Endothelial cell of umbilical vein (primary cell): Measurements from ENCODE around the gene XPO5. TPM values are rescaled to one million over a fixed set of nuclear protein-coding genes. Genes with fewer than 3 reads are reported as not detected.

Experiments
- BruUV-seq: library from RNA; stranded (reverse); fragments of 400-500 nt; replicated peaks from 2 replicates; lab custom pipeline; 2021; lab: Mats Ljungman, UMichigan
- CTCF ChIA-PET: fragments of 300-600, 350-600 bp; sonication (Branson Sonifier 250); formaldehyde crosslinking; loops from one replicate; lab custom pipeline; 2021; ENCODE audit warnings: antibody characterized with exemption, inconsistent platforms; lab: Charles Lee
- POLR2A ChIA-PET: fragments of 300-600, 350-600 bp; sonication (Branson Sonifier 250); formaldehyde crosslinking; loops from one replicate; lab custom pipeline; 2021; ENCODE audit warnings: antibody characterized with exemption, inconsistent platforms; lab: Charles Lee
- DNase-seq: peaks from one replicate; pipeline ENCODE4 v3.0.0-alpha.2; 2011; ENCODE audit warnings: low read depth, low spot score
- FAIRE-seq: peaks from 2 replicates; lab custom pipeline; 2011; peaks lifted over from hg19 to GRCh38; lab: Jason Lieb, UNC
- H2AFZ ChIP-seq: 2 replicates; pipeline ENCODE4 v1.6.0; 2012; ENCODE audit warnings: low read depth, low read length, control low read depth, inconsistent platforms
- H3K27ac ChIP-seq: 2 replicates; pipeline ENCODE4 v1.5.1; 2011; ENCODE audit warnings: low read depth, mild to moderate bottlenecking, control low read depth, low read length, moderate library complexity; ENCODE audit not compliant: insufficient read depth
- H3K27me3 ChIP-seq, 2 experiments: 2 replicates each; pipeline versions ENCODE4 v1.6.0 to v1.6.1; 2011; ENCODE audit warnings: low read length in 2 of 2, mixed read lengths in 1 of 2; ENCODE audit not compliant: control insufficient read depth in 2 of 2, insufficient read depth in 2 of 2
- H3K36me3 ChIP-seq, 2 experiments: 2 replicates in 1 of 2; 3 replicates in 1 of 2; pipeline ENCODE4 v1.5.1; 2011; ENCODE audit warnings: low read length in 2 of 2, mild to moderate bottlenecking in 1 of 2, moderate library complexity in 1 of 2; ENCODE audit not compliant: control insufficient read depth in 2 of 2, insufficient read depth in 2 of 2; ENCODE audit errors: extremely low read depth in 1 of 2
- H3K4me1 ChIP-seq: 3 replicates; pipeline ENCODE4 v1.5.1; 2011; ENCODE audit warnings: mild to moderate bottlenecking, low read length; ENCODE audit not compliant: control insufficient read depth, insufficient read depth; ENCODE audit errors: extremely low read depth
- H3K4me2 ChIP-seq: 2 replicates; pipeline ENCODE4 v1.6.1; 2011; ENCODE audit warnings: low read length, control low read depth, mixed read lengths; ENCODE audit not compliant: insufficient read depth
- H3K4me3 ChIP-seq, 3 experiments: fragments of 200-600 bp in 1 of 3; sonication (generic), shearing (Covaris generic) in 1 of 3; replicated peaks in 1 of 3; 2 replicates each; pipeline ENCODE4 v1.5.1; 2011 to 2016; ENCODE audit warnings: control low read depth in 3 of 3, low read length in 3 of 3, mild to moderate bottlenecking in 2 of 3, inconsistent platforms in 1 of 3, low read depth in 1 of 3, moderate library complexity in 1 of 3; ENCODE audit not compliant: insufficient read depth in 1 of 3
- H3K79me2 ChIP-seq: 2 replicates; pipeline ENCODE4 v1.6.0; 2012; ENCODE audit warnings: low read length, inconsistent platforms; ENCODE audit not compliant: control insufficient read depth, insufficient read depth
- H3K9ac ChIP-seq: replicated peaks from 2 replicates; pipeline ENCODE3; 2011; ENCODE audit warnings: low read length, control low read depth; ENCODE audit not compliant: insufficient read depth; ENCODE audit errors: extremely low read depth
- H3K9me1 ChIP-seq: replicated peaks from 3 replicates; pipeline ENCODE4 v1.6.0; 2011; ENCODE audit warnings: mild to moderate bottlenecking, low read length; ENCODE audit not compliant: control insufficient read depth, insufficient read depth; ENCODE audit errors: extremely low read depth
- H3K9me3 ChIP-seq: replicated peaks from 2 replicates; pipeline ENCODE4 v1.5.1; 2012; ENCODE audit warnings: low read length, inconsistent platforms; ENCODE audit not compliant: control insufficient read depth, insufficient read depth
- H4K20me1 ChIP-seq: replicated peaks from 2 replicates; pipeline ENCODE3; 2011; ENCODE audit warnings: mild to moderate bottlenecking, low read length; ENCODE audit not compliant: control insufficient read depth, insufficient read depth; ENCODE audit errors: extremely low read depth
- CTCF ChIP-seq, 2 donors: IDR thresholded peaks; 1 replicate in 1 of 2; 2 replicates in 1 of 2; pipeline ENCODE4 v1.5.1; 2011; ENCODE audit warnings: low read length in 2 of 2, mild to moderate bottlenecking in 2 of 2, moderate library complexity in 2 of 2, control low read depth in 1 of 2, inconsistent platforms in 1 of 2, low read depth in 1 of 2; ENCODE audit not compliant: insufficient read depth in 1 of 2; ENCODE audit errors: extremely low read depth in 1 of 2
- EZH2 ChIP-seq: IDR thresholded peaks from 2 replicates; pipeline ENCODE4 v1.6.1; 2012; ENCODE audit warnings: borderline replicate concordance, low read depth, mild to moderate bottlenecking, moderate library complexity, low read length, inconsistent platforms; ENCODE audit not compliant: severe bottlenecking
- FOS ChIP-seq: IDR thresholded peaks from 2 replicates; pipeline ENCODE4 v1.6.1; 2011; ENCODE audit warnings: mild to moderate bottlenecking, low read length, moderate library complexity, borderline replicate concordance; ENCODE audit not compliant: insufficient read depth
- GATA2 ChIP-seq: IDR thresholded peaks from 2 replicates; pipeline ENCODE4 v1.7.0; 2011; ENCODE audit warnings: low read depth, mild to moderate bottlenecking, moderate library complexity, mixed read lengths, low read length; ENCODE audit not compliant: insufficient read length, insufficient read depth
- MAX ChIP-seq: IDR thresholded peaks from 2 replicates; pipeline ENCODE4 v1.6.1; 2011; ENCODE audit not compliant: insufficient read depth, insufficient read length
- MYC ChIP-seq: IDR thresholded peaks from one replicate; pipeline ENCODE4 v1.6.1; 2011; ENCODE audit warnings: mild to moderate bottlenecking, low read depth, low read length
- POLR2A ChIP-seq: IDR thresholded peaks from 2 replicates; pipeline ENCODE4 v1.6.1; 2012; ENCODE audit warnings: low read depth, mild to moderate bottlenecking, control low read depth, low read length
- POLR2AphosphoS5 ChIP-seq: IDR thresholded peaks from 2 replicates; pipeline ENCODE4 v1.6.1; 2012; ENCODE audit warnings: low read depth, mild to moderate bottlenecking, control low read depth, low read length, moderate library complexity; ENCODE audit not compliant: insufficient read depth
- dilution Hi-C: fragments of 300-500 bp; cut with MboI; formaldehyde crosslinking; loops from one replicate; pipeline ENCODE4 v1.15.0; 2019; ENCODE audit warnings: low sequenced_read_pairs; ENCODE audit not compliant: extremely low pct_ligation_motif_present
- intact Hi-C: fragments of 100-400 bp; cut with micrococcal nuclease; formaldehyde crosslinking; loops from one replicate; pipeline ENCODE4 v1.10.0; 2022
- polyA plus RNA-seq, 4 experiments: library from polyadenylated mRNA; depleted of rRNA in 3 of 4; stranded (reverse) in 3 of 4; unstranded in 1 of 4; fragments of >200 nt; gene quantifications; 2 replicates each; pipeline versions ENCODE4 v1.2.1 to v1.2.3, GENCODE V29; 2011 to 2012; ENCODE audit warnings: missing spikeins in 1 of 4
- total RNA-seq: library from RNA; stranded (reverse); gene quantifications from 2 replicates; pipeline ENCODE4 v1.2.3, GENCODE V29; 2021

The XPO5 gene
- total and polyA plus RNA-seq, 2 donors (not counting 3 experiments of a cell fraction or from before 2014, with no cell fraction given): 28.4 to 50.0 TPM

DNA sequence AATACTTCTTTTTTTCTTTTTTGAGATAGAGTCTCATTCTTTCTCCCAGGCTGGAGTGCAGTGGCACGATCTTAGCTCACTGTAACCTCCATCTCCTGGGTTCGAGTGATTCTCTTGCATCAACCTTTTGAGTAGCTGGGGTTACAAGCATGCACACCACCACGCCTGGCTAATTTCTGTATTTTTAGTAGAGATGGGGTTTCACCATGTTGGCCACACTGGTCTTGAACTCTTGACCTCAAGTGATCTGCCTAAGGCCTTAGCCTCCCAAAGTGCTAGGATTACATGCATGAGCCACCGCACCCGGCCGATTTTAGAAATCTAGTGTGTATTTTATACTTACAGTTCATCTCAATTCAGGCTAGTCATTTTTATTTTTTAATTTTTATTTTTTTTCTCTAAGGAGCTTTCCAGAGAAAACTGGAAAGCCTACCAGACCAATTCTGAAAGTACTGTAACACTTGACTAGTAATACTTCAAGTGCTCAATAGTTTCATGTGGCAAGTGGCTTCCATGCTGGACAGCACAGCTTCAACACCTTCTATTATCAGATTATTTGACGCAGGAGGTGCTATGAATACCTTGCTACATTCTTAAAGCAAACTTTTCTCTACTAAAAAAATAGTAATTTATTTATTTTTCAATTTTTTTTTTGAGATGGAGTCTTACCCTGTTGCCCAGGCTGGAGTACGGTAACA lies 33.9 kb downstream of the XPO5 start:
- H3K36me3 ChIP-seq: peaks cover 7 to 13% of the 10 kb centered on the region in 2 experiments
- H3K9ac ChIP-seq: no peak overlapping the region
- H3K9me1 ChIP-seq: no peaks in the 10 kb centered on the region
- no peaks in the 10 kb centered on the region for H4K20me1 ChIP-seq
- no peak for TF ChIP-seq CTCF (IDR thresholded peaks at IDR 0.05; ENCODE audit: extremely low read depth in 1 of 2, insufficient read depth in 1 of 2, low read depth in 1 of 2, low read length in 2 of 2)
- TF ChIP-seq MAX: no peak
- TF ChIP-seq EZH2: no peak
- no peak for TF ChIP-seq MYC
- no peak for TF ChIP-seq GATA2
- TF ChIP-seq POLR2A: no peak
- TF ChIP-seq FOS: no peak
- TF ChIP-seq POLR2AphosphoS5: no peak
- no peak overlapping the region for H3K4me3 ChIP-seq
- ChIA-PET POLR2A (no interaction called here), CTCF (interaction anchor here (1.0 kb wide), 1 partner anchor 21 kb away, joined by 3 read pairs; no protein-coding TSS in a partner anchor)
- intact Hi-C loops: no loop called here
- H3K4me2 ChIP-seq: no peak overlapping the region
- H3K9me3 ChIP-seq: no peaks in the 10 kb centered on the region
- no peaks in the 10 kb centered on the region for H3K79me2 ChIP-seq
- FAIRE-seq (no peak), DNase-seq (no peak)
- H3K4me1 ChIP-seq: no peaks in the 10 kb centered on the region
- dilution Hi-C loops: no loop called here
- BruUV-seq: no TSS peak
- H2AFZ ChIP-seq: no peak overlapping the region
- H3K27me3 ChIP-seq: no peaks in the 10 kb centered on the region
- no peak overlapping the region for H3K27ac ChIP-seq
